ENCODE measurements around the gene FLG2.
"Not testable (repeated sequence)": the region's sequence is repeated elsewhere in the genome, so short reads cannot be mapped to it uniquely, and the experiment has no call there.

FLG2 gene

GRCh38 chr1:152312169-152312568, 47.6 kb downstream of the FLG2 start:
- DNase-seq (ENCODE audit: low spot score), result not testable (repeated sequence)

- DNase-seq (ENCODE audit: low spot score), result no peak
These were observed 49.9 kb downstream of the FLG2 start for GRCh38 chr1:152309955-152310354.

GRCh38 chr1:152309320-152309901, 50.4 kb downstream of the FLG2 start:
- not testable (repeated sequence) for DNase-seq (ENCODE audit: low spot score)

- DNase-seq (ENCODE audit: low spot score), result not testable (repeated sequence)
These were observed 51.0 kb downstream of the FLG2 start for GRCh38 chr1:152308758-152309157.

GRCh38 chr1:152307970-152308369, 51.8 kb downstream of the FLG2 start:
- not testable (repeated sequence) for DNase-seq (ENCODE audit: low spot score)

- DNase-seq (ENCODE audit: low spot score), result not testable (repeated sequence)
These were observed 53.7 kb downstream of the FLG2 start for GRCh38 chr1:152306123-152306522.

GRCh38 chr1:152304773-152305172, 55.0 kb downstream of the FLG2 start:
- not testable (repeated sequence) for DNase-seq (ENCODE audit: low spot score)

GRCh38 chr1:152303139-152303872, 56.5 kb downstream of the FLG2 start:
- not testable (repeated sequence) for DNase-seq (ENCODE audit: low spot score)
